ENCODE results near the gene FBXL16. TPM values are rescaled to one million over a fixed set of nuclear protein-coding genes. Genes with fewer than 3 reads are reported as not detected.

Gene FBXL16
- total and polyA plus RNA-seq, 9 of the 15 experiments (the other 6 are each of a cell fraction or from before 2014, with no cell fraction given) = 0.21 to 8.2 (median 1.7) TPM

GRCh38 chr16:693364-693763 lies 12.2 kb downstream of the FBXL16 start (continued):
- TF ChIP-seq ETV5 (CRISPR knock-in tag; IDR thresholded peaks at IDR 0.05; ENCODE audit: low read depth) (no peak), POLR2G (IDR thresholded peaks at IDR 0.05; ENCODE audit: low read depth, low read length) (peak; percentile 14; the same call in 1 of the 2 replicates), ZNF431 (CRISPR knock-in tag; IDR thresholded peaks at IDR 0.05) (no peak)

- H2AFZ ChIP-seq (ENCODE audit: low read depth, low read length) = no peak overlapping the region
- peak in 1 of 4 experiments; percentile 7 for DNase-seq (ENCODE audit: extremely low read depth in 1 of 4, low spot score in 3 of 4)
- H3K4me3 ChIP-seq = no peak overlapping the region
- peak; percentile 57 for FAIRE-seq
- H3K9me1 ChIP-seq (ENCODE audit: control insufficient read depth, insufficient read depth, low read length) = peaks cover 5% of the 10 kb centered on the region
- peaks cover 12% of the 10 kb centered on the region; the same call in 2 of the 3 replicates for H3K36me3 ChIP-seq (ENCODE audit: control insufficient read depth, insufficient read depth, low read length)
- no peaks in the 10 kb centered on the region for H4K20me1 ChIP-seq (replicated peaks; ENCODE audit: control insufficient read depth, insufficient read depth, low read length)
- no peaks in the 10 kb centered on the region for H3K9me3 ChIP-seq (replicated peaks; ENCODE audit: control insufficient read depth, insufficient read depth, low read depth, low read length)
- no peaks in the 10 kb centered on the region for H3K27me3 ChIP-seq (ENCODE audit: control insufficient read depth in 2 of 2, insufficient read depth in 2 of 2, low read length in 2 of 2)
- 42% methylated on average over 9 of the region's 10 CpGs for WGBS (ENCODE audit: insufficient coverage, low coverage, missing lambda C conversion rate)
- H3K27ac ChIP-seq (ENCODE audit: extremely low read depth, low read depth, low read length) = no peak overlapping the region
- ATAC-seq = no peak
- no peak overlapping the region for H3K9ac ChIP-seq (ENCODE audit: insufficient read depth in 1 of 2, low read depth in 2 of 2, low read length in 2 of 2)
- intact Hi-C loops (cut with micrococcal nuclease) (no loop called here), in situ Hi-C loops (cut with MboI) (no loop called here)
- H3K79me2 ChIP-seq (ENCODE audit: control insufficient read depth, insufficient read depth, low read length) = peaks cover 17% of the 10 kb centered on the region; the same call in 2 of the 3 replicates
- no peak overlapping the region for H3K4me2 ChIP-seq (ENCODE audit: insufficient read depth, low read length)
- ChIA-PET POLR2A (interaction anchor here (0.9 kb wide), 1 partner anchor 14 kb away, joined by 3 read pairs; no protein-coding TSS in a partner anchor), CTCF (ENCODE audit: low intra/inter-chr PET ratio) (no interaction called here)
- TF ChIP-seq ZBTB7A (IDR thresholded peaks at IDR 0.05; ENCODE audit: borderline replicate concordance, control insufficient read depth, low read depth, low read length) (peak; percentile 45; the same call in 1 of the 2 replicates), NKRF (IDR thresholded peaks at IDR 0.05; ENCODE audit: borderline replicate concordance) (no peak), TFE3 (CRISPR knock-in tag; IDR thresholded peaks at IDR 0.05) (peak; percentile 87), RAD51 (IDR thresholded peaks at IDR 0.05; ENCODE audit: borderline replicate concordance, low read depth) (peak; percentile 68), TOE1 (IDR thresholded peaks at IDR 0.05; ENCODE audit: borderline replicate concordance) (peak; percentile 30; the same call in 1 of the 2 replicates), TOE1 (CRISPR knock-in tag; IDR thresholded peaks at IDR 0.05; ENCODE audit: borderline replicate concordance, low read depth) (no peak), ZNF184 (CRISPR knock-in tag; IDR thresholded peaks at IDR 0.05) (no peak)
- H3K4me1 ChIP-seq (replicated peaks in 1 of 2; ENCODE audit: control insufficient read depth in 2 of 2, insufficient read depth in 2 of 2, low read length in 2 of 2) = peaks cover 12 to 77% of the 10 kb centered on the region in 2 experiments
- BruUV-seq (replicated peaks) = no TSS peak
These were observed 13.1 kb downstream of the FBXL16 start for GRCh38 chr16:692356-693108.

All from K562 (cell line).